Stimulated activated CD4-positive, alpha-beta T cell treated with anti-CD3 and anti-CD28 coated beads, Interleukin-4, amount 100 ng/mL, for 4 hours (primary cell): ENCODE results near the gene MYB.
"Not testable (repeated sequence)": the region's sequence is repeated elsewhere in the genome, so short reads cannot be mapped to it uniquely, and the experiment has no call there.

Source experiments
- DNase-seq, 2 experiments: peaks; one replicate each; pipeline ENCODE4 v3.0.0-alpha.2; 2020

Gene MYB

GRCh38 chr6:135164387-135164786, 16.7 kb upstream of the MYB start:
- DNase-seq: not testable (repeated sequence)

DNA sequence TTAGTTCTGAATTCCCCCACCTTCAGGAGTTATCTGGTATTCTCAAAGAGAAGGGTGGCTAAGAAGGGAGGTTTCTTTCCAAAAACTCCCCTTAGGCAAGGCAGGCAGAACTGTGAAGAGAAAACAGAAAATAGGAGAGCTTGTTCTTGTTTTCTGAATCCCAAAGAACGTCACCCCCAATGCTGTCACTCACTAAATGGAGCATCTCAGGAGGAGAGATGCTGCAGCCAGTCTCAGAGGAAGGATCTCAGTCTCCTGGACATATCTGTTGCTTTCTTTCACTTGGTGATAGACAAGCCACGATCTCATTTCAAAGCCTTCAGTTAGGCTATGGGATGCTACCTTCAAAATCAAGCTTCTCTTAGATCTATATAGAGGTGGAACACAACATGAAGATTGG, 16.1 kb upstream of the MYB start:
- no peak for DNase-seq

- DNase-seq: no peak
Measured at GRCh38 chr6:135166515-135166914, 14.6 kb upstream of the MYB start.

DNA sequence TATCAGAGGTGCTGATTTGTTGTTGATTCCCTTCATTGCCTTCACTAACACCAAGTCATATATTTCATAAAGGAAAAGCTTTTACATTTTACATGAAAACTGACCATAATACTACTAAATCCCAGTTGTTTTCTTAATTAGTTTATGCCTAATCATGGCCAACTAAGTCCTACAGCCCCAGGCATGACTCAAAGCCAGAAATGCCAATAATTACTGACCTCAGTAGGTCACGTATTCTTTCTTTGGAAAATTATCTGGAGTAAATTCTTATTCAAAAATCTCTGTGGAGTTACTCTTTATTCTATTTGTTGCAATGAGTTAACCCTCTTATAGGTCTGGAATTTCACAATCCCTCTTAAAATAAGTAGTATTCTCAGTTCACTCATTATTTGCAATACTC, 13.5 kb upstream of the MYB start:
- no peak for DNase-seq

DNA sequence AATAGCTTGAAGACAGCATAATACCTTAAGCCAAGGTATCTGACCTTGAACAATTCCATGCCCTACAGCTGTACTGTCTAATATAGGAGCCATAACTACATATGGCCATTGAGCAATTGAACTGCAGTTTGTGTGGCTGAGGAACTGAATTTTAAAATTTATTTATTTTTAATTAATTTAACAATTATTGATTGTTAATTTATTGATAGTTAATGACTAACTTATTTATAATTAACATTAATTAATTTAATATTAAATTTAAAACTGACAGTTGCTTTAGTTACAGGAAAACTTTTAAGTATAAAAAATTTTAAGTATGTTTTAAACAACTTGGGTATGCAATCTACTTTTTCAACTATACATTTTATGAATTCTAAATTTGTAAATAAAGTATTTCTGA, 12.3 kb upstream of the MYB start:
- no peak for DNase-seq

DNA sequence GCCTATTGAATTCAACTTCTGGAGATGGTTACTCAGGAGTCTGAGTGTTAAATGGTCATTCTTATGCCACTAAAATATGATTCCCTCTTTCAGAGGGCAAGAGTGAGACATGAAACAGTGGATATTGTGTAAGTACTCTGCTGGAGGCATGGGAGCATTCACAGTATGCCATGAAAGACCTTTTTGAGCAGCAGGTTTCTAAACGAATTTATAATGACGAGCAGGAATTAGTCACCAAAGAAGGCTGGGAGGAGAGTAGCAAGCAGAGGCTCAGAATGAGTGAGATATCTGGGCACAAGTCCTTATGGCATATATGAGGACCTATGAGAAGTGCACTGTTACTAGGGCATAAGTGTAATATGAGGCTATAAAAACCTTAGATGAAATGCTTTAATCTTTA, 10.9 kb upstream of the MYB start:
- DNase-seq: no peak

DNA sequence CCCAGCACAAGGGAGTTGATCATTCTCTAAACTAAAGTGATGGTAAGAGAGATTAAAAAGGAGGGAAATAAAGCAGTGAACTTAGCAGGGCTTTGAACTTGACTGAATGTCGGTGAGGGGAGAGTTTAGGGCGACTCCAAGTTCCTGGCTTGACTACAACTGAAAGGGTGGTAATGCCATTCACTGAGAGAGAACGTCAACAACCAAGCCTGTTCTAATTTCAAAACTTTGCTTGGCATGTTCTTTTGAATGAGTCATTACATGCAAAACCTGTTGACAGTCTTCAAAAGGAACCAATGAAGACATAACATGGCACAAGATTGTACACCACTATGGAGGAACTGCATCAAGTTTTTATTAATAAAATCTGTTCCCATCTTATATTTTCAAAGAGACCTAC, 10.3 kb upstream of the MYB start:
- no peak for DNase-seq

GRCh38 chr6:135173242-135173988, 7.7 kb upstream of the MYB start:
- DNase-seq: no peak

- DNase-seq: no peak
Measured at GRCh38 chr6:135173989-135174484, 7.1 kb upstream of the MYB start.

- DNase-seq: no peak
Measured at GRCh38 chr6:135176058-135176457, 5.0 kb upstream of the MYB start.

DNA sequence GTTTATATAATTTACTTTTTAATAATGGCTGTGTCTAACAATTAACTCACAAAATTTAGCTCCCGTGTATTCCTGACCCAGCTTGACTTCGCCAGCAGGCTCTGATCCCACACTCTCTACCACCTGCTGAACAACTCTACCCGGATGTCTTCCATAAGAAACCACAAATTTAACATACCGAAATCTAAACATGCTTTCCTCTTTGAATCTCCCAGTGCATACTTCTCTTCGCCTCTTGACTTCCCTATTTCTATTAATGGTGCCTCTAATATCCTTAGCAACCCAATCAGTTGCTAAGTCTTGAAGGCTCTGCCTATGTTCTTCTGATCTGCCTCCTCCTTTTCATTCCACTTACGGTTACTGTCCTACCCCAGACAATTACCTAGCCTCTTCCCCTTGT, 4.6 kb upstream of the MYB start:
- no peak for DNase-seq

GRCh38 chr6:135179372-135179771, 1.7 kb upstream of the MYB start:
- DNase-seq: no peak

DNA sequence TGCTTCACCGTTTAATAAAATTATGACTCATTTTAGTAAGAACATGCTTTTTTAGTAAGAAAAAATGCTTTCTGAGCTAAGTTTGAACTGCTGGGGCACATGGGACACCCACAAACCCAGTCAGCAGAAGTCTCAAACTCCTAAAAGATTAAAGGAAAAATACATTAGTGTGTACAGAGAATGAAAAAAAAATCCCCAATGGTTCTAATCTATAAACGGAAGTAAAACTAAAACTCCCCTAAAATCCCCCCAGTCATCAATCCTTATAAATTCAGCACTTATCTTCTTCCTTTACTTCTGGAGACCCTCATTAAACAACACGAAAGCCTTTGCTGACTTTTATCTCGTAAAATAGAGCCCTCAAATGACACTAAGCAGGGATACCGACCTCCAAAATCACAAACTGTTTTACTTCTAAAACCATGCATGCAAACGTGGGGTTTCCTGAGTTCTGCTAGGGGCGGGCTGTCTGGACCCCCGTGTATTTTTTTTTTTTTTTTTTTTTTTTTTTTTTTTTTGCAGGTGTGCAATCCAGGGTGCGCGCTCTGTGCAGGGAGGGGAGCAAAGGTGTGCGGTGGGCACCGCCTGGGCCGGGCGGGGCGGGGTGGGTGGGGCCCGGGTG, 1.1 kb upstream of the MYB start:
- DNase-seq: peak in 1 of 2 experiments; percentile 29

- DNase-seq: peak in 1 of 2 experiments; percentile 10
Measured at GRCh38 chr6:135181333-135182070, 394 bp downstream of the MYB start.

DNA sequence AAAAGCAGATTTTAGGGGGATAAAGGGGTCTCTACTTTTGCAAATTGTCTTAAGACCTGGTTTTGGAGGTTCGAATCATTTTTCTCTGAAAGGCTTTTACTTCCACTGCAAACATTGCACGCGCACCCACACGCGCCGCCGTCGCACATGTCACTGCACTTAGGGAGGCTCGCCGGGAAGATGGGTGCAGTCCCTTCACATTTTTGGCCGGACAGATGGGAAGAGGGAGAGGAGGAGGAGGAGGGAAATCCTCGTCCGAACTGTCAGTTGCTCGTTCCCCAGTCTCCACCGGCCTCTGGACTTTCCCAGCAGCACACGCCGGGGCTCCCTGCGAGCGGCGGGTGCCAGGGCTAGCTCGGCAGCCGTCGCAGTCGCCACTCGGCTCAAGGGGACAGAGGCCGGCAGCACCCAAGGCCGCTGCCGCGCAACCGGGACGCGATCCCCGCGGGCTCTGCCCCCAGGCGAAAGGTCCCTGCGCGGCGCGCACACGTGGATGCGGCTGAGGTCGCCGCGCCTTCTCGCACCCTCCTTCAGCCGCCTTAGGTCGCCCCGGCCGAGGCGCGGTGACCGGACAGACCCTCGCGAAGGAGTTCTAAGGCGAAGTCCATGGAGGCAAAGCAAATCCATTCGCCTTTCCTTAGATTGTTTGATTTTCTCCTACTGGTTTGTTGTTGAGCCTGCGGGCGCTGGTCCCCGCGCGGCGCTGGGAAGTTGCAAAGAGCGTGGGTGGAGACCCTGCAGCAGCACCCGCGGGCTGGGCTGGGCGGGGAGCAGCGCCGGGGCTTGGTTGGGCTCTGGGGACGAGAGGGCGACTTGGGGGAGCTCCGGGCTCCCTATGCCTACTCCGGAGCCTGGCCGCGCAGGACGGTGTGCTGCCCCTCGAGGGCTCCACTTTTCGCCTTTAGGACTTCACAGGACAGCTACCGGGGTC, 1.2 kb downstream of the MYB start:
- DNase-seq: peak; percentile 42 to 47

GRCh38 chr6:135183002-135183531, 2.0 kb downstream of the MYB start:
- DNase-seq: peak; percentile 69 to 78

DNA sequence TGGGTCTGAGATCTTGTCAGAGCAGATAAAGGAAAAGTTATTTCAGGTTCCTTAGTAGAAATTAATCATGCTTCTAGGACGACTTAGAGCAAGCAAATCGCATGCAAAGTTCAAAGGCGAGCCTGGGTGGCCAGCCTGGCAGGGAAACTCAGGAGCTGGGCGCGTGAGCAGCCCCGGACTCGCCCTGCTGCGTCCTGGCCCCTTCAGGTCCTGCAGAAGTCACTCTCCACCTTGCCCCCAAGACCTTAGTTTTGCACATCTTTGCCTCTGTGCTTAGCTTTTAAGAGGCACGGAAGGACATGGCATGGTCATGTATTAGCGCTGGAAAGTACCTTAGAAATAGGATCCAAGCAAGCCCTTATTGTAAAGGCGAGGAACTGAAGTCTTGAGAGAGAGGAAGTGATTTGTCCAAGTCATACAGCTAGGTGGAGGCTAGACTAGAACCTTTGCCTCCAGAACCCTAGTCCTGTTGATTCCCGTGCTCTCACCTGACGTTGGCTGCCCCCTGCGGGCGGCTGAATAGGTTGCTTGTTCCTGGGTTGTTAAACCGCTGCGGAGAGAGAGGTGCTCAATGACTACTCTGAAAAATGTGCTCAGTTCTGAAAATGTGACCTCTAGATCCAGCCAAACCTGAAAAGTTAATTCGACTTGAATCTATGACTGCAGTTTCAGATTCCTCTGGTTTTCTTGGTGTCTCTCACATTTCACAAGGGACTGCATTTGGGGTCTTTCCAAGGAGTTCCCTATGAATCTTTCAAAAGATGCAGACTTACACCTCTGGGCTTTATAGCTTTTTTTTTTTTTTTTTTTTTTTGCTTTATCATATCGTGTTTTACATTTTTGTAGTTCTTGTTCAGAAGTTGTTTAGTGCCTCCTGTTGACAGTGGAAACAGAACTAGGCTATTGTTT, 2.7 kb downstream of the MYB start:
- DNase-seq: peak; percentile 71 to 81

DNA sequence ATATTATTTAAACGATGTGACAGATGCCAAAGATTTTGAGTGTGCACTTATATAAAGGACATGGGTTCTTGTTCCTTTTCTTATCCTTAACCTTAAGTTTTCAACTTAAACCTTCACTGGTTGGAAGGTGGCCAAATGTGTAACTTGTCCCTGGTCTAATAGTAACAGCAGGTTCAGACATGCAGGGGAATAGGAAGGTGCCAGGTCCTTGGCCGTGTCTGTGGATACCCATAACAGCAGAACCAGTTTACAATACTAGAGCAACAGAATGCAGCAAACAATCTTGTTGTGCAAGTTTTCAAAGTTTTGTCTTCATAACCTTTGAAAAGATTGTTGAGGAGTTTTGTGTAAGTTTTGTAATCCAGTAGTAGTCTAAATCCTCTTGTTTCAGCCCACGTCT, 4.4 kb downstream of the MYB start:
- no peak for DNase-seq

DNA sequence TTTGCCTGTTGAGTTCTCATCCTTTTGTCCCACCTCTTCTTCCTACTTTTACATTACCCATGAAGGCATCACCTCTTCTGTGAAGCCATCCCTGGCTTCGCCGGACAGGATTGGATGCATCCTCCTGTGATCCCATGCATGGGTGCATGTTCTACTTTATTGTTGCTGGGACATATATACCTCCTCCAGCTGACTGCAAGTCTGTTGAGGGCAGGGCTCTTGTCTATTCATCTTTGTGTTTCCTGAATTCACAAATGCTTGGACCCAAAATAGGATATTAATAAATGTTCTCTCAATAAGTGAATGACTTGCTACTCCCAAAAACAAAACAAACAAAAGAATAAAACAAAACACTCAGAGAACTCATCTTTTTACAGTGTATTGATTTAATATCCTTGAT, 5.1 kb downstream of the MYB start:
- DNase-seq: no peak

- no peak for DNase-seq
Measured at GRCh38 chr6:135187372-135187771, 6.3 kb downstream of the MYB start.

DNA sequence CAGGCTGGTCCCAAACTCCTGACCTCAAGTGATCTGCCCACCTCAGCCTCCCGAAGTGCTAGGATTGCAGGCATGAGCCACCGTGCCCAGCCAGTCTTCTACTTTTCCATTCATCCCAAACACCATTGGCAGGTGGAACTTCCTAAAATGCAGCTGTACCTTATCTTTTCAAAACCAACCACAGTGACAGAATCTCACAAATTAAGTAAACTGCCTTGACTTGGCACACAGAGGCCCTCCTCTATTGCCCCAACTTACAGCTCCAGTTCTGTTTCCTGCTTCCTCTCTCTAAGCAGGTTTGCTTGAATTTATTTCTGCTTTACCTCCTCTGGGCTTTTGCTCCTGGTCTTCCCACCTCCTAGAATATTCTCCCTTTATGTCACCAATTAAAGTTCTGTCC, 7.6 kb downstream of the MYB start:
- no peak for DNase-seq
